Fibroblast of mammary gland (primary cell): ENCODE measurements around the gene GPR18.

Experiments
- DNase-seq: peaks from one replicate; pipeline ENCODE4 v3.0.0-alpha.2; 2010; ENCODE audit warnings: low read depth
- H3K4me3 ChIP-seq: 2 replicates; pipeline ENCODE4 v1.5.1; 2011; ENCODE audit warnings: low read depth, mild to moderate bottlenecking, low read length, moderate library complexity; ENCODE audit not compliant: control insufficient read depth
- TF ChIP-seq, protein P1 (sequence below): conservative IDR thresholded peaks from 2 replicates; pipeline ENCODE4 v1.5.1; 2011; ENCODE audit warnings: low read depth, low read length, inconsistent platforms; ENCODE audit not compliant: control insufficient read depth, insufficient read depth

The GPR18 gene, protein sequence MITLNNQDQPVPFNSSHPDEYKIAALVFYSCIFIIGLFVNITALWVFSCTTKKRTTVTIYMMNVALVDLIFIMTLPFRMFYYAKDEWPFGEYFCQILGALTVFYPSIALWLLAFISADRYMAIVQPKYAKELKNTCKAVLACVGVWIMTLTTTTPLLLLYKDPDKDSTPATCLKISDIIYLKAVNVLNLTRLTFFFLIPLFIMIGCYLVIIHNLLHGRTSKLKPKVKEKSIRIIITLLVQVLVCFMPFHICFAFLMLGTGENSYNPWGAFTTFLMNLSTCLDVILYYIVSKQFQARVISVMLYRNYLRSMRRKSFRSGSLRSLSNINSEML

DNA sequence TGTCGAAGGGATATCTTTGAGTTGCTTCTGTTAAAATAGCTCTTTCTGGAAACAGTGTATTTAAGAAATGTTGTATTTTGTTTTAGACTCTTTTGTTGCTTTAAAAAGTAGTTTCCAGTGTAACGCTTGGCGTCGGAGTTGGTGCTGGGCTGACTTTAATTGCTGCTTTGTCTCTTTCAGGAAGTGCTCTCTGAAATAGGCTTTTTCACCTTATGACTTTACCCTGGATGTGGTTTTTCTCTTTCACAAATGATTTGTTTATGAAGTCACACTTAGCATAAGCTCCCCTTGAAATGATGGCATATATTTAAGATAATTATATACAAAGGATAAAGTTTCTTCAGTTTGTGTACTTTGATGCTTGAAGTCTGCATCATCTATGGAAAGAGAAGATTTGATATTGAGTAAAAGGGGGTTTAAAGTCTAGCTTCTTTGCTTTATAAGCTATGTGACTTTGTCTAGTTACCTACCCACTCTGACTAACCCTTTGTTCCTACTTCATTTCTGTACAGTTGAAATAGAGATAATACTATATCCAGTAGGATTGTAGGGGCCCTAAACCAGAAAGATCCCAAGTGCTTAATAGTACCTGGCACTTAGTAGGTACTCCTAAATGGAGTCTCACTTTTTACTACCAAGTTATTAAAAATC, at the start of gene GPR18:
Gene GPR18 (minus strand): TSS at position 170 of the 651 bp plus-strand sequence. CDS start 2,507 bp downstream, outside the sequence.
- TF ChIP-seq, protein P1, sequence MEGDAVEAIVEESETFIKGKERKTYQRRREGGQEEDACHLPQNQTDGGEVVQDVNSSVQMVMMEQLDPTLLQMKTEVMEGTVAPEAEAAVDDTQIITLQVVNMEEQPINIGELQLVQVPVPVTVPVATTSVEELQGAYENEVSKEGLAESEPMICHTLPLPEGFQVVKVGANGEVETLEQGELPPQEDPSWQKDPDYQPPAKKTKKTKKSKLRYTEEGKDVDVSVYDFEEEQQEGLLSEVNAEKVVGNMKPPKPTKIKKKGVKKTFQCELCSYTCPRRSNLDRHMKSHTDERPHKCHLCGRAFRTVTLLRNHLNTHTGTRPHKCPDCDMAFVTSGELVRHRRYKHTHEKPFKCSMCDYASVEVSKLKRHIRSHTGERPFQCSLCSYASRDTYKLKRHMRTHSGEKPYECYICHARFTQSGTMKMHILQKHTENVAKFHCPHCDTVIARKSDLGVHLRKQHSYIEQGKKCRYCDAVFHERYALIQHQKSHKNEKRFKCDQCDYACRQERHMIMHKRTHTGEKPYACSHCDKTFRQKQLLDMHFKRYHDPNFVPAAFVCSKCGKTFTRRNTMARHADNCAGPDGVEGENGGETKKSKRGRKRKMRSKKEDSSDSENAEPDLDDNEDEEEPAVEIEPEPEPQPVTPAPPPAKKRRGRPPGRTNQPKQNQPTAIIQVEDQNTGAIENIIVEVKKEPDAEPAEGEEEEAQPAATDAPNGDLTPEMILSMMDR, result no peak
- no peak for DNase-seq
- no peak within 1 kb of the TSS for H3K4me3 ChIP-seq

DNA sequence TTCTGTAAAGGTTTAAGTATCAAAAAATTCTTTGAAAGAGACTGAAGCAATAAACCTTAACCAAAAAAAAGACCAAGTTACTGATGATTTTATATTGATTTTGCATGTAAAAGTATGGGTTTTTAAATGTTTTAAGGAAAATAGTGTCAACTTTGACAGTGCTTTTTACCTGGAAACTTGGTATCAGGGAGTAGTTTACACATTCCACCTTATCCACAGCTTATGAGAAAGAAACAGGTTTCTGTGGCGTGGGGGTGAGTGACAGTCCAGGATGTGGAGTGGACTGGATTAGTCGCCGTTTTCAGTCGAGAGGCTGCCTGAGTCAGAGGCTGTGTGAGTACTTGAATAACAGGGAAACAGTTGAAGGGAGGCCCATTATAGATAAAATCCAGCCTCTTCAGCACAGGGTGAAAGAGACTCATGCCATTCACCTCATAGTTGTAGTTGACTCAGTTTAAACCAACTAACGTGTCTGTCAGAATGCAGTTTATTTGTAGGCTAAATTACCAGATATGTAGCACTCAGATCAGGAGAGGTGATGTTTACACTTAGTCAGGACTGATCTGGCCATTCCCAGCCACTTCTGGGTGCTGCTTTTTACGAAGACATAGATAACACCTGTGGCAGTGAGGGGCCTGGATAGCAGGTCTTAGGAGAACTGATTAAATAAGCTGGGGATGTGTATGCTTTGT, 49.6 kb upstream of the GPR18 start:
- TF ChIP-seq, protein P1, result no peak
- DNase-seq, result peak; percentile 83
- H3K4me3 ChIP-seq, result no peak overlapping the region

DNA sequence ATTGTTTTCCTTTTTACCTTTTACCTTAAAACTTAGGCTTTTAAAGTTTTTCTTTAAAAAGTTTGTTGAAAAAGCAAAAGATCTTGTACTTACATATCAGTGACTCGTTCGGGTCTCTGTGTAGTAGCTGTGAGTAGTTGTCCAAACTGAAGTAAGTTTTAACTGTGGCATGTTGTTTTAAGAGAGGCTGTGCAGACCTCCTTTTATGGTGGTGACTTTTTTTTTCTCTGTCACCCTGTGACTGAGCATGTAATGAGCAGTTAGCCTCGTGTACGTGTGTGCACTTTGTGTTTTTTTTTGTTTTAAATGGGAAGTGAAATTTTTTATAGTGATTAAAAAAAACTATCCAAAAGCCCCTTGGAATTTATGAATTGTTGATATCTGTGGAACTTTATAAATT, 49.1 kb upstream of the GPR18 start, which contains the start of gene GPR183:
Gene GPR183 (minus strand): TSS at position 153 of the 400 bp plus-strand sequence. CDS start 11,254 bp downstream, outside the sequence.
- TF ChIP-seq, protein P1, result no peak
- DNase-seq, result no peak
- H3K4me3 ChIP-seq, result no peak within 1 kb of the TSS

DNA sequence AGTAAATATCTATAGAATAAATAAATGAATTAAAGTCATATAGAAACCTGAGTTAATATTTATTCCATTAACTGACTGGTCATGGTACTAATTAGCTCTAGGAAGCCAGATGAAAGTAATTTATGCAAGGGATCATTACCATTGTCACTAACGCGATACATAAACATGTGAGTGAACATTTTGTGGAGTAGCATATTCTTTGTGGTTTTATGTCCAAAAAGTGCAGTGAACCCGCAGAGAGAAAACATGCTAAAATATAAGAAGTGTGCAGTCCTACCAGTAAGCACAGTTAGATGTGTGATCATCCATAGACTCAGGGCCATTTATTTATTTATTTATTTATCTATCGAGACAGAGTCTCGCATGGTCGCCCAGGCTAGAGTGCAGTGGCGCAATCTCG, 47.4 kb upstream of the GPR18 start:
- DNase-seq, result no peak
- no peak overlapping the region for H3K4me3 ChIP-seq
- TF ChIP-seq, protein P1, result no peak

DNA sequence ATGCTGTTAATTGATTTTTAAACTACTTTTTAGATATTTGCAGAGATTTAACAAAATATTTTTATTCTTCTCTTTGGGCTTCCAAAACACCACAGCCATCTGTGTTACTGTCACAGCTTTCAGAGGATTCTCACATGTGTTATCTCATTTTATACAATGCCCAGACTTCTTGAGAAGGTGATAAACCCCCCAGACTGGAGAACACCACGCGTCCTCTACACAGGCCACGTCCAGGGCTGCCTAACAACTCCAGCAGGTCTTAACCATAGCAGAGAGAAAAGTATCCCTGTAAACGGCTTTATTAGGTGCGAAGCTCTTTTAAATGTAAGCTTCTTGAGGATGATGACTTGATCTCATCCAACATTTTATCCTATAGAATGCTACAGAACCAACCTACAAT, 47.0 kb upstream of the GPR18 start:
- TF ChIP-seq, protein P1, result no peak
- no peak for DNase-seq
- H3K4me3 ChIP-seq, result no peak overlapping the region

DNA sequence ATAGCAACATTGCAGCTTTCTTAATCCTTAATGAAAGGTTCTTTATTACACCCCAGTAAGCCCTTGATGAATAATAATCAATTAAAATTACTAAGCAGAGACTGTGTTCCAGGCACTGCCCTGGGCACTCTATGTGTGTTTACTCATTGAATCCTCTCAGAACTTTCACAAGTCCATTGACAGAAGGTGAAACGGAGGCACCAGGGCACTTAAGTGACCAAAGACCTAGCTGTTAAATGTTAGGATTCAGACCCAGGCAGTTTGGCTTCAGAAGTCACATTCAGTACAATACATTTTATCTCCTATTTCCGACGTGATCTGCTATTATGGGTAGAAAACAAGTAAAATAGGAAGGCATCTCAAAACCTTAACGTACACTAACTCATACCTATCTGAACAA, 46.4 kb upstream of the GPR18 start:
- DNase-seq, result no peak
- no peak overlapping the region for H3K4me3 ChIP-seq
- TF ChIP-seq, protein P1, result no peak
